ENCODE measurements around the gene FANK1.

DNA sequence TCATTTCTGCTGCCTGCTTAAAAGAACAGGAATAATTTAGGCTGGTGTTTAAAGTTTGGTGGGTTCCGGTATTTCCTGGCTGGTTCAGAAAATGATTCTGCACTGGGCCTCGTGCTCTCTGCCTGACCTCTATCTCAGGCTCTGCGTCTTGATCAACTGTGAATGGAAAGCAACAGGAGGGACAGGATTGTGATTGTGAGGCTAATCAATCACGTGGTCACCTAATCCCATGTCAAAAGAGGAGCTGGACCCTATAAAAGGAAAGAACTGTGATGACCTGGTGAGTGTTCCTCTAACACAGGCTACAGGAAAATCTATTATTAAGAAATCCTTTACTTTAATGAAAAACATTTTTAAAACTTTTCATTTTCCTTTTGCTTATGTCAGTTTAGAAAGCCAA, 15.2 kb upstream of the FANK1 start, which contains the start of gene DHX32:
- TF ChIP-seq CTCF (IDR thresholded peaks at IDR 0.05), result no peak
- TF ChIP-seq POLR2A (IDR thresholded peaks at IDR 0.05), result no peak

Data from uterus (tissue), 2 donors.